Activated CD8-positive, alpha-beta T cell treated with anti-CD3 and anti-CD28 coated beads for 36 hours (primary cell): ENCODE measurements around the gene DNAJC21. TPM values are rescaled to one million over a fixed set of nuclear protein-coding genes. Genes with fewer than 3 reads are reported as not detected.

Experiments
- ATAC-seq: fragments of 200-7000 bp; cut with Tn5 transposase; one replicate; pipeline ENCODE4 v1.10.0; 2021; ENCODE audit warnings: mild to moderate bottlenecking, moderate library complexity
- CTCF ChIA-PET: fragments of 350-600 bp; sonication (Branson Sonifier 250); formaldehyde crosslinking; loops from one replicate; lab custom pipeline; 2021; ENCODE audit warnings: antibody characterized with exemption; lab: Charles Lee
- POLR2A ChIA-PET: fragments of 350-600 bp; sonication (Branson Sonifier 250); formaldehyde crosslinking; loops from one replicate; lab custom pipeline; 2021; ENCODE audit warnings: antibody characterized with exemption; lab: Charles Lee
- DNase-seq: peaks from one replicate; pipeline ENCODE4 v3.0.0-alpha.2; 2020
- H3K27ac Mint-ChIP-seq: one replicate; pipeline ENCODE4 v1.8.0; 2021; ENCODE audit warnings: mild to moderate bottlenecking, mixed read lengths
- H3K27me3 Mint-ChIP-seq: one replicate; pipeline ENCODE4 v1.8.0; 2021; ENCODE audit warnings: mixed read lengths
- H3K36me3 Mint-ChIP-seq: one replicate; pipeline ENCODE4 v1.8.0; 2021; ENCODE audit warnings: low read depth, mixed read lengths
- H3K4me1 Mint-ChIP-seq: one replicate; pipeline ENCODE4 v1.8.0; 2021; ENCODE audit warnings: low read depth, mixed read lengths
- H3K4me3 Mint-ChIP-seq: one replicate; pipeline ENCODE4 v1.8.0; 2021; ENCODE audit warnings: mild to moderate bottlenecking, moderate library complexity, mixed read lengths
- H3K9me3 Mint-ChIP-seq: one replicate; pipeline ENCODE4 v1.8.0; 2021; ENCODE audit warnings: mixed read lengths
- intact Hi-C: fragments of 100-400 bp; cut with micrococcal nuclease; formaldehyde crosslinking; loops from one replicate; pipeline ENCODE4 v1.10.0; 2022
- total RNA-seq, 2 experiments: library from RNA; stranded (reverse); gene quantifications; one replicate each; pipeline ENCODE4 v1.2.3, GENCODE V29; 2021
- TF ChIP-seq, protein P1 (sequence below): fragments of 200-600 bp; IDR thresholded peaks from one replicate; pipeline ENCODE4 v1.8.0; 2022; ENCODE audit warnings: antibody characterized with exemption, mild to moderate bottlenecking

Gene DNAJC21
- total RNA-seq, 2 experiments from 2014 or later = 48.3 to 51.8 TPM

DNA sequence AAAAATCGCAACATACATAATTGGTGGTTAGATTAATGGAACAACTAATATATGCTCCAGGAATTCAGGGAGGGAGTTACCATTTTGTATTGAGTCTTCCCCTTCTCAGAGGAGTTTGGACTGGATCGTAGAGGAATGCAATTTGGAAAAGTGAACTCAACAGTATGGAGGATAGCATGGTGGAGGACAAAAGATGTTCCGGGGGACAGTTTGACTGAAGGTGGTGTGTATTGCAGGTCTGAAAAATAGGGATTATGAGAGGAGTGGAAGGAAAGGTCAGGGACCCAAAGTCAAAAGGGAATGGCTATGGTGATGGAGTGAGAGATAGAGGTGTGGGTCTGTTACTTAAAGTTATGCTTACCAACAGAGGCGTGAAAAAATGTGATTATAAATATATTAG is 1.5 kb downstream of the DNAJC21 start:
- H3K4me1 Mint-ChIP-seq = peaks cover 43% of the 10 kb centered on the region
- TF ChIP-seq, protein P1, sequence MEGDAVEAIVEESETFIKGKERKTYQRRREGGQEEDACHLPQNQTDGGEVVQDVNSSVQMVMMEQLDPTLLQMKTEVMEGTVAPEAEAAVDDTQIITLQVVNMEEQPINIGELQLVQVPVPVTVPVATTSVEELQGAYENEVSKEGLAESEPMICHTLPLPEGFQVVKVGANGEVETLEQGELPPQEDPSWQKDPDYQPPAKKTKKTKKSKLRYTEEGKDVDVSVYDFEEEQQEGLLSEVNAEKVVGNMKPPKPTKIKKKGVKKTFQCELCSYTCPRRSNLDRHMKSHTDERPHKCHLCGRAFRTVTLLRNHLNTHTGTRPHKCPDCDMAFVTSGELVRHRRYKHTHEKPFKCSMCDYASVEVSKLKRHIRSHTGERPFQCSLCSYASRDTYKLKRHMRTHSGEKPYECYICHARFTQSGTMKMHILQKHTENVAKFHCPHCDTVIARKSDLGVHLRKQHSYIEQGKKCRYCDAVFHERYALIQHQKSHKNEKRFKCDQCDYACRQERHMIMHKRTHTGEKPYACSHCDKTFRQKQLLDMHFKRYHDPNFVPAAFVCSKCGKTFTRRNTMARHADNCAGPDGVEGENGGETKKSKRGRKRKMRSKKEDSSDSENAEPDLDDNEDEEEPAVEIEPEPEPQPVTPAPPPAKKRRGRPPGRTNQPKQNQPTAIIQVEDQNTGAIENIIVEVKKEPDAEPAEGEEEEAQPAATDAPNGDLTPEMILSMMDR = no peak
- DNase-seq = no peak
- peak overlapping the region; percentile 94 for H3K4me3 Mint-ChIP-seq
- H3K27me3 Mint-ChIP-seq = no peaks in the 10 kb centered on the region
- ChIA-PET CTCF (interaction anchor here (2.9 kb wide), 1 partner anchor 15 kb away, joined by 13 read pairs; the partner anchor contains the start of genes BRIX1 and RAD1), POLR2A (interaction anchor here (3.8 kb wide), 1 partner anchor 15 kb away, joined by 70 read pairs; the partner anchor contains the start of genes BRIX1 and RAD1)
- peaks cover 33% of the 10 kb centered on the region for H3K36me3 Mint-ChIP-seq
- ATAC-seq = no peak
- H3K9me3 Mint-ChIP-seq = no peaks in the 10 kb centered on the region
- intact Hi-C loops = no loop called here
- peak overlapping the region; percentile 97 for H3K27ac Mint-ChIP-seq

DNA sequence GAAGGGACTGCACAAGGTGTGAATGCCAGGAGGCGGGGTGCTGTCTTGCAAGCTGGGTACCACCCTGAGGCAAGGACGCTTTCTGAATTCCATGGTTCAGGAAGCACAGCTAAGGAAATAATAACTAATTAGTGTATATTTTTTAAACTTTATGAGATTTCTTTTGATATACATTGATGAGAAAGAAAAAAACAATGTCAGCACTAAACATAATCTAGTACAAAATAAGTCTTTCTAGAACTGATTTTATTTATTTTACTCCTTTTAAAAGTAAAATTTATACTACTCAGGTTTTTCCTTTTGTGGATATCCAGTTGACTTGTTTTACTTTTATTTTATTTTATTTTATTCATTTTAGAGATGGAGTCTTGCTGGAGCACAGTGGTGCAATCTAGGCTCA is 3.6 kb downstream of the DNAJC21 start:
- H3K4me1 Mint-ChIP-seq = peaks cover 36% of the 10 kb centered on the region
- H3K27me3 Mint-ChIP-seq = no peaks in the 10 kb centered on the region
- intact Hi-C loops = no loop called here
- TF ChIP-seq, protein P1 = no peak
- H3K27ac Mint-ChIP-seq = no peak overlapping the region
- DNase-seq (no peak), ATAC-seq (no peak)
- ChIA-PET POLR2A (interaction anchor here (1.0 kb wide), 2 partner anchors 16 to 17 kb away, joined by 3 read pairs; partner anchors contain the start of genes BRIX1 and RAD1), CTCF (interaction anchor here (1.2 kb wide), 1 partner anchor 18 kb away, joined by 3 read pairs; the partner anchor contains the start of genes BRIX1 and RAD1)
- H3K9me3 Mint-ChIP-seq = no peaks in the 10 kb centered on the region
- no peak overlapping the region for H3K4me3 Mint-ChIP-seq
- H3K36me3 Mint-ChIP-seq = peaks cover 34% of the 10 kb centered on the region

DNA sequence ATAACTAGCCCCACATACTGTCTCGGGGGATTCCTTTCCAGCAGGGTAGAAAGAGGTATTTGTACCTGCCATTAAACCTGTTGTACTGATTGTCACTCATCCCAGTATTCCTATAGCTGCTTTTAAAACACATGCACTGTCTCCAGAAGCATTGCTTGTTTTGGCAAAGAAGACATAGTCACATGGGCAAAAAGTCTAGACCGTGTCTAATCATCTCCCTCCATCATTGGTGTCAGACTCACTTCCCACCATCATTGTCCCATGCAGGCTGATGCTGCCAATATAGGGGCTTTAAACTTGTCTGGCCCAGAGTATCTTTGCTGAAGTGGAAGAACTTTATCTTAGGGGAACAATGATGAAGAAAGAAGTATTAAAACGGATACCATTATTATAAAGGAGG is 12.6 kb downstream of the DNAJC21 start:
- DNase-seq (no peak), ATAC-seq (no peak)
- Mint-ChIP-seq H3K4me3 (no peak overlapping the region), H3K9me3 (no peaks in the 10 kb centered on the region), H3K27ac (no peak overlapping the region), H3K27me3 (no peaks in the 10 kb centered on the region), H3K36me3 (peaks cover 41% of the 10 kb centered on the region), H3K4me1 (no peaks in the 10 kb centered on the region)
- CTCF ChIA-PET = no interaction called here
- intact Hi-C loops = no loop called here
- POLR2A ChIA-PET = no interaction called here
- TF ChIP-seq, protein P1 = no peak

DNA sequence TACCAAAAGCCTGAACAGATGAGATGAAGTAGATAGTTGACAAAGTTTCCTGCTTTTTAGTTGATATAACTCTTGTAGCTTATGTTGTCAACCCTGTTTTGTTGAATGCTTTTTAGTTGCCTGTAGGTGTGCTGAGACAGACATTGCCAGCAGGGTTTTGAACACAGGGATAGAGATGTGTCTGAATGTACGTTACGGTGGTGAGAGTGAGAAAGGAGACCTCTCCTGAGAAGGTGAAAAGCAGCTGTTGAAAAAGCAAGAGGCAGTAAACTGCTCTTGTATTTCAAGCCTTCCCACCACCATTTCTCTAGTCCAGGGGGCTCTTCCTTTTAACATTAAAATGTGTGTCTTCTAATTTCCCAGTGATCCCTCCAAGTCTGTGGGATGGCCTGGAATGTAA is 14.7 kb downstream of the DNAJC21 start:
- Mint-ChIP-seq H3K9me3 (no peaks in the 10 kb centered on the region), H3K4me3 (no peak overlapping the region), H3K27me3 (no peaks in the 10 kb centered on the region), H3K36me3 (peaks cover 45% of the 10 kb centered on the region), H3K4me1 (no peaks in the 10 kb centered on the region), H3K27ac (no peak overlapping the region)
- ChIA-PET POLR2A (interaction anchor here (0.8 to 2.9 kb wide), 2 partner anchors 15 to 29 kb away, joined by 3 to 11 read pairs; partner anchors contain the start of gene DNAJC21), CTCF (interaction anchor here (1.2 to 1.7 kb wide), 3 partner anchors 13 to 59 kb away, joined by 3 to 5 read pairs (median 3); no protein-coding TSS in a partner anchor)
- DNase-seq = no peak
- TF ChIP-seq, protein P1 = no peak
- intact Hi-C loops = no loop called here
- ATAC-seq = no peak

DNA sequence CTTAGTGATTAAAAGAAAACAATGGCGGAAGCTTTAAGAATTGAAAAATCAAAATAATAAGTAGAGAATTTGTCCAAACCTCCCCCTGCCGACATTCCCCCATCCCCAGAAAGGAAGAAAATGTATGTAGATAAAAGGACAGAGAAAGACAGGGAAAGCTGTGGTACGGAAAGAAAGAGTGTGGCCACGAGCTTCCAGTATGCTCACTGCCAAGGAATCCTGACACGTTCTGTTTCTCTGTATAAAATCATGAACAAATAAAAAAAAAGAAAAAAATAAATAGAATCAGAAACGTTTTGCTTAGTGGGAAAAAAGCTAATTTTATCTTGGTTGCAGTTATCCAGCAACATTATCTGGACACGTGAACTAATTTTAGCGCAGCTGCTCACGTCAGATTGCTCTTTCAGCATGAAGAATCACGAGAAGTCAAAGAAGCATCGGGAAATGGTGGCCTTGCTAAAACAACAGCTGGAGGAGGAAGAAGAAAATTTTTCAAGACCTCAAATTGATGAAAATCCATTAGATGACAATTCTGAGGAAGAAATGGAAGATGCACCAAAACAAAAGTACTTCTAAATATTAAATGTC is 15.2 kb downstream of the DNAJC21 start:
- TF ChIP-seq, protein P1 = no peak
- H3K4me1 Mint-ChIP-seq = no peaks in the 10 kb centered on the region
- intact Hi-C loops = no loop called here
- no peaks in the 10 kb centered on the region for H3K27me3 Mint-ChIP-seq
- no peaks in the 10 kb centered on the region for H3K9me3 Mint-ChIP-seq
- H3K27ac Mint-ChIP-seq = no peak overlapping the region
- CTCF ChIA-PET = interaction anchor here (0.9 to 1.7 kb wide), 3 partner anchors 12 to 59 kb away, joined by 3 to 5 read pairs (median 3); no protein-coding TSS in a partner anchor
- no peak overlapping the region for H3K4me3 Mint-ChIP-seq
- DNase-seq (no peak), ATAC-seq (no peak)
- POLR2A ChIA-PET = interaction anchor here (0.8 to 2.9 kb wide), 2 partner anchors 15 to 30 kb away, joined by 3 to 11 read pairs; partner anchors contain the start of gene DNAJC21
- peaks cover 47% of the 10 kb centered on the region for H3K36me3 Mint-ChIP-seq
